PC-3 (cell line): Measurements from ENCODE around the gene SRGAP3. TPM values are rescaled to one million over a fixed set of nuclear protein-coding genes. Genes with fewer than 3 reads are reported as not detected.

Experiments used
- ATAC-seq: fragments of 200-7000 bp; cut with Tn5 transposase; 2 replicates; pipeline ENCODE4 v1.9.1; 2020; ENCODE audit warnings: mild to moderate bottlenecking, moderate library complexity
- BruUV-seq: library from RNA; stranded (reverse); fragments of 400-500 nt; replicated peaks from 2 replicates; lab custom pipeline; 2021; lab: Mats Ljungman, UMichigan
- CTCF ChIA-PET: fragments of 300-600 bp; sonication (Branson Sonifier 250); formaldehyde crosslinking; loops from one replicate; lab custom pipeline; 2022; ENCODE audit warnings: antibody characterized with exemption; lab: Charles Lee
- POLR2A ChIA-PET: fragments of 300-600 bp; sonication (Branson Sonifier 250); formaldehyde crosslinking; loops from one replicate; lab custom pipeline; 2022; ENCODE audit warnings: antibody characterized with exemption; ENCODE audit not compliant: unreplicated experiment; lab: Charles Lee
- DNase-seq: peaks from one replicate; pipeline ENCODE4 v3.0.0-alpha.2; 2015
- H2AFZ ChIP-seq: fragments of 300-600 bp; sonication (generic); 2 replicates; pipeline ENCODE4 v1.6.0; 2016; ENCODE audit warnings: antibody characterized with exemption, low read length
- H3F3A ChIP-seq: fragments of 300-600 bp; sonication (generic); one replicate; pipeline ENCODE4 v1.6.0; 2017; ENCODE audit warnings: antibody characterized with exemption, low read length, control low read depth, mild to moderate bottlenecking; ENCODE audit not compliant: unreplicated experiment
- H3K27ac ChIP-seq: fragments of 300-600 bp; sonication (generic); 2 replicates; pipeline ENCODE4 v1.5.1; 2016; ENCODE audit warnings: mild to moderate bottlenecking, low read length
- H3K27me3 ChIP-seq: fragments of 300-600 bp; sonication (generic); 2 replicates; pipeline ENCODE4 v1.6.1; 2016; ENCODE audit warnings: low read length, mixed read lengths
- H3K36me3 ChIP-seq: fragments of 300-600 bp; sonication (generic); 2 replicates; pipeline ENCODE4 v1.6.1; 2016; ENCODE audit warnings: low read depth, mixed run types, low read length, mixed read lengths
- H3K4me1 ChIP-seq: fragments of 300-600 bp; sonication (generic); 2 replicates; pipeline ENCODE4 v1.5.1; 2016; ENCODE audit warnings: low read length; ENCODE audit not compliant: insufficient read depth
- H3K4me2 ChIP-seq: fragments of 300-600 bp; sonication (generic); 2 replicates; pipeline ENCODE4 v1.6.0; 2016; ENCODE audit warnings: low read length
- H3K4me3 ChIP-seq: fragments of 300-600 bp; sonication (generic); 2 replicates; pipeline ENCODE4 v1.5.1; 2016; ENCODE audit warnings: mild to moderate bottlenecking, low read length, mixed read lengths
- H3K79me2 ChIP-seq: fragments of 300-600 bp; sonication (generic); 2 replicates; pipeline ENCODE4 v1.6.1; 2017; ENCODE audit warnings: low read length, mixed read lengths
- H3K9ac ChIP-seq: fragments of 300-600 bp; sonication (generic); 2 replicates; pipeline ENCODE4 v1.6.0; 2016; ENCODE audit warnings: mild to moderate bottlenecking, low read length
- H3K9me2 ChIP-seq: fragments of 300-600 bp; sonication (generic); replicated peaks from 2 replicates; pipeline ENCODE4 v1.6.1; 2016; ENCODE audit warnings: mixed run types, low read length, mixed read lengths
- H3K9me3 ChIP-seq: fragments of 300-600 bp; sonication (generic); 2 replicates; pipeline ENCODE4 v1.6.1; 2016; ENCODE audit warnings: low read length, mixed read lengths
- H4K20me1 ChIP-seq: fragments of 300-600 bp; sonication (generic); 2 replicates; pipeline ENCODE4 v1.6.1; 2016; ENCODE audit warnings: low read length, mixed read lengths
- CTCF ChIP-seq: fragments of 300-600 bp; sonication (generic); conservative IDR thresholded peaks from 2 replicates; pipeline ENCODE4 v1.5.1; 2017; ENCODE audit warnings: antibody characterized with exemption, low read depth, mild to moderate bottlenecking, low read length
- EZH2 ChIP-seq: fragments of 300-600 bp; sonication (generic); IDR thresholded peaks from one replicate; pipeline ENCODE4 v1.6.1; 2017; ENCODE audit warnings: antibody characterized with exemption, mild to moderate bottlenecking, low read length; ENCODE audit not compliant: unreplicated experiment
- EZH2phosphoT487 ChIP-seq: fragments of 300-600 bp; sonication (generic); IDR thresholded peaks from 2 replicates; pipeline ENCODE4 v1.6.1; 2018; ENCODE audit warnings: mild to moderate bottlenecking, antibody characterized with exemption, low read length, borderline replicate concordance
- intact Hi-C: fragments of 100-400 bp; cut with micrococcal nuclease; formaldehyde crosslinking; loops from 2 replicates; pipeline ENCODE4 v1.9.0; 2023
- total RNA-seq: library from RNA; depleted of rRNA; stranded (reverse); fragments of >200 nt; gene quantifications from 2 replicates; pipeline ENCODE4 v1.2.3, GENCODE V29; 2014

The SRGAP3 gene
- total RNA-seq, 1 experiment from 2014 or later: 7.5 TPM

GRCh38 chr3:9238276-9238675 is 11.2 kb downstream of the SRGAP3 start:
- no peak overlapping the region for H3K4me2 ChIP-seq
- no peak overlapping the region for H3K27ac ChIP-seq
- H4K20me1 ChIP-seq: no peaks in the 10 kb centered on the region
- DNase-seq: no peak
- no TSS peak for BruUV-seq
- H3K79me2 ChIP-seq: no peaks in the 10 kb centered on the region
- ATAC-seq: no peak
- H3K9me3 ChIP-seq: no peaks in the 10 kb centered on the region
- POLR2A ChIA-PET: no interaction called here
- no peaks in the 10 kb centered on the region for H3K9me2 ChIP-seq
- H3F3A ChIP-seq: no peaks in the 10 kb centered on the region
- H2AFZ ChIP-seq: no peak overlapping the region
- no peak overlapping the region for H3K9ac ChIP-seq
- no peaks in the 10 kb centered on the region for H3K27me3 ChIP-seq
- no peak overlapping the region for H3K4me3 ChIP-seq
- TF ChIP-seq EZH2phosphoT487 (no peak), EZH2 (no peak), CTCF (no peak)
- H3K4me1 ChIP-seq: no peaks in the 10 kb centered on the region
- intact Hi-C loops: no loop called here
- no peaks in the 10 kb centered on the region for H3K36me3 ChIP-seq
- CTCF ChIA-PET: no interaction called here

GRCh38 chr3:9233814-9234600 is 15.4 kb downstream of the SRGAP3 start:
- H3K79me2 ChIP-seq: no peaks in the 10 kb centered on the region
- H3K4me1 ChIP-seq: no peaks in the 10 kb centered on the region
- DNase-seq: no peak
- no peak overlapping the region for H3K9ac ChIP-seq
- no TSS peak for BruUV-seq
- H3K4me2 ChIP-seq: no peak overlapping the region
- no peaks in the 10 kb centered on the region for H3K36me3 ChIP-seq
- no peak overlapping the region for H3K4me3 ChIP-seq
- no peaks in the 10 kb centered on the region for H3F3A ChIP-seq
- H4K20me1 ChIP-seq: no peaks in the 10 kb centered on the region
- ChIA-PET CTCF (no interaction called here), POLR2A (no interaction called here)
- H3K27me3 ChIP-seq: no peaks in the 10 kb centered on the region
- H3K9me3 ChIP-seq: no peaks in the 10 kb centered on the region
- no peak for ATAC-seq
- H3K9me2 ChIP-seq: no peaks in the 10 kb centered on the region
- TF ChIP-seq CTCF (no peak), EZH2 (no peak), EZH2phosphoT487 (no peak)
- intact Hi-C loops: no loop called here
- H3K27ac ChIP-seq: no peak overlapping the region
- no peak overlapping the region for H2AFZ ChIP-seq

GRCh38 chr3:9233101-9233500 is 16.3 kb downstream of the SRGAP3 start:
- DNase-seq (no peak), ATAC-seq (no peak)
- POLR2A ChIA-PET: interaction anchor here (0.6 kb wide), 1 partner anchor 20 kb away, joined by 4 read pairs; no protein-coding TSS in a partner anchor
- Histone ChIP-seq H3K9me2 (no peaks in the 10 kb centered on the region), H4K20me1 (no peaks in the 10 kb centered on the region), H3K27ac (no peak overlapping the region), H3K4me3 (no peak overlapping the region), H3K79me2 (no peaks in the 10 kb centered on the region), H3K27me3 (no peaks in the 10 kb centered on the region), H3F3A (no peaks in the 10 kb centered on the region), H3K9me3 (no peaks in the 10 kb centered on the region), H3K9ac (no peak overlapping the region), H3K4me2 (no peak overlapping the region), H3K36me3 (no peaks in the 10 kb centered on the region), H2AFZ (no peak overlapping the region), H3K4me1 (no peaks in the 10 kb centered on the region)
- TF ChIP-seq EZH2 (no peak), CTCF (no peak), EZH2phosphoT487 (no peak)
- intact Hi-C loops: no loop called here
- BruUV-seq: no TSS peak
- CTCF ChIA-PET: no interaction called here
